Thyroid gland (tissue), 4 donors: ENCODE measurements around the gene DGKB. TPM values are rescaled to one million over a fixed set of nuclear protein-coding genes. Genes with fewer than 3 reads are reported as not detected.

Experiments used
- DNase-seq, 2 donors: peaks; one replicate each; pipeline ENCODE4 v3.0.0-alpha.2; 2019
- H3K27ac ChIP-seq, 3 donors: fragments of 200-600 bp; sonication (generic); 1 replicate in 2 of 3; 2 replicates in 1 of 3; pipeline ENCODE4 v1.5.1; 2016 to 2019; ENCODE audit warnings: mild to moderate bottlenecking in 1 of 3, moderate library complexity in 1 of 3
- H3K27me3 ChIP-seq: fragments of 200-600 bp; sonication (generic); one replicate; pipeline ENCODE4 v1.5.1; 2019
- H3K36me3 ChIP-seq, 2 donors: fragments of 200-600 bp; sonication (generic); one replicate each; pipeline ENCODE4 v1.5.1; 2016 to 2019
- H3K4me1 ChIP-seq, 2 donors: fragments of 200-600 bp; sonication (generic); one replicate each; pipeline ENCODE4 v1.5.1; 2017 to 2019
- H3K4me3 ChIP-seq, 3 donors: fragments of 200-600 bp; sonication (generic); replicated peaks in 1 of 3; 1 replicate in 2 of 3; 2 replicates in 1 of 3; pipeline ENCODE4 v1.5.1; 2016; ENCODE audit warnings: mild to moderate bottlenecking in 1 of 3
- H3K9me3 ChIP-seq: fragments of 200-600 bp; sonication (generic); one replicate; pipeline ENCODE4 v1.5.1; 2017
- CTCF ChIP-seq, 6 experiments: fragments of 200-600 bp in 3 of 6; fragments of 450-650 bp in 3 of 6; sonication (generic) in 3 of 6; IDR thresholded peaks; one replicate each; pipeline ENCODE4 v1.5.1; 2016 to 2019; ENCODE audit warnings: antibody characterized with exemption in 6 of 6, mild to moderate bottlenecking in 2 of 6, inconsistent platforms in 1 of 6, moderate library complexity in 1 of 6
- POLR2A ChIP-seq, 2 donors: fragments of 450-650 bp; IDR thresholded peaks; one replicate each; pipeline ENCODE4 v1.6.1; 2017; ENCODE audit warnings: antibody characterized with exemption in 2 of 2, mild to moderate bottlenecking in 2 of 2, moderate library complexity in 1 of 2
- WGBS, 2 donors: methylation state at CpG; one replicate each; pipeline ENCODE4 v1.1.5; 2017; 5-methylcytosine and 5-hydroxymethylcytosine counted together
- intact Hi-C: fragments of 100-400 bp; cut with DNase I; formaldehyde crosslinking; loops from one replicate; pipeline ENCODE4 v1.15.1; 2023
- total RNA-seq, 4 donors: library from RNA; depleted of rRNA; stranded (reverse); fragments of >200 nt; gene quantifications; one replicate each; pipeline ENCODE4 v1.2.3, GENCODE V29; 2016

DGKB gene
- total RNA-seq, 4 donors from 2014 or later: 0.11 to 2.1 (median 0.49) TPM; not detected in 1

DNA sequence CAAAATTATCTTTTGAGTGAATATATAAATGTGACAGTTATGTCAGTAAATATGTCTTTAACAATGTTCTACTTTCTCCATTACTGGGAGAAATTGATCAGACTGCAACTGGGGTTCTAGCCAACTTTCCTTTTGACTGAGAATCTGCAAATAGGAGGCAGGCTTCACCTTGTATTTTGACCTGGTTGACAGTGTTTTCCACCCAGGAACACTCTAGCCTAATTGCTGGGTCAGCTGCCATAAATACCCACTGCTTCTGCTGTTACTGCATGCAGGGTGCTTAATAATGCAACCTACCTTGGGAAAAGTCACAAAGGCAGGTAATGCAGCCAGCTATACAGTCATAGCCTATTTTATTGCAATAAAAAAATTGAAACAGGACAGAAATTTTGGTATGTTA is 319.0 kb downstream of the DGKB start:
- H3K36me3 ChIP-seq: no peaks in the 10 kb centered on the region
- TF ChIP-seq POLR2A (IDR thresholded peaks at IDR 0.05): no peak
- TF ChIP-seq CTCF (IDR thresholded peaks at IDR 0.05): no peak

DNA sequence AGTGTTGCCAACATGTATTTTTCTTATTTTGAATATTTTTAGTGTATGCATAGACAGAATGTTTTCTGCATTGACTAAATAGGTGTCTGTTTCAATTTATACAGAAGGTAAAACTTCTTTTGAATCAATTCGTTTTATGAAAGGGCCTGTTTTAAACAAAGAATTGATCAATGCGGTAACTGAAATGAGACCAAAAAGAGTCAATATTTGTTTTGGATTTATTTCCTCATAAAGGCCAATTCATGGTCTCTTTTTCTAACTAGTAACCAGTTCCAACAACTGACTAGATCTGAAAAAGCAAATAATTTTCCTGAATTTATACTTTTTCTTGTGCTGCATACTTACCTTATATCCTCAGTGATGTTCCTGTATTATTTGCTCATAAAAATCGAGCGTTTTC is 320.5 kb downstream of the DGKB start:
- Histone ChIP-seq H3K27ac (no peak overlapping the region), H3K4me3 (no peak overlapping the region), H3K36me3 (no peaks in the 10 kb centered on the region), H3K9me3 (no peaks in the 10 kb centered on the region), H3K27me3 (no peaks in the 10 kb centered on the region), H3K4me1 (no peaks in the 10 kb centered on the region)
- 86 to 87% methylated on average over 4 of the region's 4 CpGs for WGBS, 2 donors
- no peak for DNase-seq
- intact Hi-C loops: no loop called here
- TF ChIP-seq POLR2A (IDR thresholded peaks at IDR 0.05) (no peak), CTCF (IDR thresholded peaks at IDR 0.05) (no peak)

More for the DNA sequence above, 319.0 kb downstream of the DGKB start:
- Histone ChIP-seq H3K27ac (no peak overlapping the region), H3K4me3 (no peak overlapping the region), H3K4me1 (no peaks in the 10 kb centered on the region), H3K27me3 (no peaks in the 10 kb centered on the region), H3K9me3 (no peaks in the 10 kb centered on the region)
- intact Hi-C loops: no loop called here
- no peak for DNase-seq

DNA sequence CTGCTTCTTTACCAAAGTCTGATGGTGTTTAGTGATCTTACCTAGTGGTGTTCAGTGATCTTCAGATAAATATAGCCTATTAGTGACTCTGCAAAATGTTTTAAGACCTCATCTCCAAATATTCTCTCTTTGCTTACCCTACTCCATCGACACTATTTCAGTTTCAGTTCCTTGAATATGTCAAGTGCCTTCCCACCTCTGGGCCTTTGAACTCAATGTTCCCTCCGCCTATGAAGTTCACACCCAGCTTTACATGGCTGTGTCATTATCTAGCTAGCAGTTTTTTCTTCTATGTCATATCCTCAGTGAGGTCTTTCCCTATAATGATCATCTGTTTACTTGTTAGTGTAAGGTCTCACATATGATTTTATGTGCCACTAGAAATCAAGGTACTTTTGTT is 322.6 kb downstream of the DGKB start:
- no peaks in the 10 kb centered on the region for H3K27me3 ChIP-seq
- intact Hi-C loops: no loop called here
- H3K4me3 ChIP-seq: no peak overlapping the region
- DNase-seq: no peak
- no peaks in the 10 kb centered on the region for H3K36me3 ChIP-seq
- no peaks in the 10 kb centered on the region for H3K4me1 ChIP-seq
- no peak overlapping the region for H3K27ac ChIP-seq
- H3K9me3 ChIP-seq: no peaks in the 10 kb centered on the region
- TF ChIP-seq POLR2A (IDR thresholded peaks at IDR 0.05): no peak
- no peak for TF ChIP-seq CTCF (IDR thresholded peaks at IDR 0.05)
- whole genome bisulfite sequencing, 2 donors: 71 to 87% methylated on average over 2 of the region's 2 CpGs

GRCh38 chr7:14576578-14576977 is 326.0 kb downstream of the DGKB start:
- no peak overlapping the region for H3K4me3 ChIP-seq
- H3K4me1 ChIP-seq: no peaks in the 10 kb centered on the region
- DNase-seq: no peak
- 87 to 91% methylated on average over 3 of the region's 3 CpGs for WGBS, 2 donors
- no peaks in the 10 kb centered on the region for H3K9me3 ChIP-seq
- TF ChIP-seq CTCF (IDR thresholded peaks at IDR 0.05) (no peak), POLR2A (IDR thresholded peaks at IDR 0.05) (no peak)
- no peaks in the 10 kb centered on the region for H3K36me3 ChIP-seq
- H3K27me3 ChIP-seq: no peaks in the 10 kb centered on the region
- intact Hi-C loops: no loop called here
- no peak overlapping the region for H3K27ac ChIP-seq

DNA sequence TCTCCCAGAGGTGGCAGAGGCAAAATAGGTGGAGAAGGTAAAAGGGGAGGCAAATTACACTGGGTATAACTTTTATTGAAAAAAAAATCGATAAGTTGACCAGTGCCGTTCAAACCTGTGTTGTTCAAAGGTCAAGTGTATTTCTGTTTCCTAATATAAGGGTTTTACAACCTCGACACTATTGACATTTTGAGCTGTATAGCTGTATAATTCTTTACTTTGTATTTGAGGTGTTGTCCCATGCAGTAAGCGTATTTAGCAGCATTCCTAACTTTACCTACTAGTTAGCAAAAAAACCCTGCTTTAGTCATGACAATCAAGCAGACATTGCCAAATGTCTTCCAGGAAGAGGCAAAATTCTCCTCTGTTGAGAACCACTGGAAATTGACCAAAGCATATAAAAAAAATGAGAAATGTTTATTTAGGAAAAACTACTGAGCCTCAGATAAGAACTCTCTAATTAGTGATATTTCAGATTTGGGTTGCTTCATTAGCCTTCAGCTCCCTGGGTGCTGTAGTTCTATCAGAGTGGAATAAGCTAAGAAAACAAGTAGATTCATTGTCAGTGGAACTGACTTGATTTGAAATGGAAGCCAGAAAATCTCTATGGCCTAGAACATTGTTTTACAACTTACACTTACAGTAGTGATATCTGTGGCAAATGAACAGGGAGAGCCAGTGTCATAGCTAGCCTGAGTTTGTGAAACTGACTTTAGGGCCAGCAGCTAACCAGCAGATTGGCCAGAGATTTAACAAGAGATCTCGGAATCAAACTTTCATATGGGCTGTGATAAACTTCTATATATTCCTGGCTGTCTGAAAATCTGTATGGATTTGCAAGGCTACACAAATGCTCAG is 331.6 kb downstream of the DGKB start:
- Histone ChIP-seq H3K36me3 (no peaks in the 10 kb centered on the region), H3K4me3 (no peak overlapping the region), H3K27me3 (no peaks in the 10 kb centered on the region), H3K9me3 (no peaks in the 10 kb centered on the region), H3K27ac (no peak overlapping the region), H3K4me1 (no peaks in the 10 kb centered on the region)
- intact Hi-C loops: no loop called here
- TF ChIP-seq CTCF (IDR thresholded peaks at IDR 0.05) (no peak), POLR2A (IDR thresholded peaks at IDR 0.05) (no peak)
- DNase-seq: no peak
- WGBS, 2 donors: 87 to 89% methylated on average over 5 of the region's 5 CpGs
